Amygdala (tissue), 56 donors: ENCODE data around the gene ZC3H8.
A peak's percentile ranks its signal among the peaks of the same experiment; 100 is the strongest.
"Not testable (repeated sequence)": the region's sequence is repeated elsewhere in the genome, so short reads cannot be mapped to it uniquely, and the experiment has no call there.

Source experiments
- DNase-seq, 56 donors: peaks; one replicate each; lab custom pipeline; 2025; lab: John Stamatoyannopoulos, UW

ZC3H8 gene

GRCh38 chr2:112254466-112255240 is at the start of gene ZC3H8:
Gene ZC3H8 (minus strand): TSS chr2:112255042. CDS start chr2:112254981, 61 bp downstream.
- DNase-seq, result peak; percentile 8 to 95 (median 81)

- no peak for DNase-seq
Measured at GRCh38 chr2:112304298-112304941, 49.6 kb upstream of the ZC3H8 start.

DNA sequence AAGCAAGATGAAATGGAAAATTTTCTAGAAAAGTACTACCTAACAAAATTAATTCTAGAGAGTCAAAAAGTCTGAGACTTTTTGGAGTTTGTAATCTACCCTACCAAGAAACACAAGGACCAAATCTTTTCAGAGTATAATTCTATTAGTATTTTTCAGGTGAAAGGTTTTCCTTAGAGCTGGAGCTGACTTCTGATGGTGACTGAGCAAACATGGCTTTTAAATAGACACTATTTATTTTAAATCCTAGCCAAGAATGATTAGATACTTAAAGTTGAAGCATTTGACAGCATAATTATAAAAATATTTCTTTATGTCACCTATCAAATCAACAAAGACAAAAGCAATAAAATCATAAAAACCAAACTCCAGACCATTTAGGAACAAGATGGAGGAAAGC is 47.1 kb upstream of the ZC3H8 start:
- DNase-seq, result no peak

- DNase-seq, result no peak
Measured at GRCh38 chr2:112301171-112301584, 46.3 kb upstream of the ZC3H8 start.

DNA sequence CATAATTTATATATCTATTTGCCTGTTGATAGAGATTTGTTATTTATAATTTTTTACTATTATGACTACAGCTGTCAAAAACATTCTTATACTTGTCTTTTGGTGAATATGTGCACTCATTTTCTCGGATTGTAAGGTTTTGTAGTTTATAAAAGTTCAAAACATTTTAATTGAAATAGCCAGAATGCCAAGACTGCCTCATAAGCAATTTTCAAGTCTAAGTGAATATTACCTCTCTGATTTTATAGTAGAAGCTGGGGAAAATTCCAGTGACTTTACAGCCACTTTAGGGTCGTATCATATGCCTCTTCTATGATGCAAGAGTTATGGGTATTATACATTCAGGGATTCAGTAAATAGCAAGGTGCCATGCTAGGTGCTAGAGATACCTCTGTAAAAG is 41.6 kb upstream of the ZC3H8 start:
- no peak for DNase-seq

GRCh38 chr2:112295407-112296078 is 40.7 kb upstream of the ZC3H8 start:
- DNase-seq, result no peak

GRCh38 chr2:112293636-112294401 is 39.0 kb upstream of the ZC3H8 start:
- DNase-seq, result no peak

- DNase-seq, result no peak
Measured at GRCh38 chr2:112290648-112291047, 35.8 kb upstream of the ZC3H8 start.

- DNase-seq, result no peak
Measured at GRCh38 chr2:112290088-112290487, 35.2 kb upstream of the ZC3H8 start.

DNA sequence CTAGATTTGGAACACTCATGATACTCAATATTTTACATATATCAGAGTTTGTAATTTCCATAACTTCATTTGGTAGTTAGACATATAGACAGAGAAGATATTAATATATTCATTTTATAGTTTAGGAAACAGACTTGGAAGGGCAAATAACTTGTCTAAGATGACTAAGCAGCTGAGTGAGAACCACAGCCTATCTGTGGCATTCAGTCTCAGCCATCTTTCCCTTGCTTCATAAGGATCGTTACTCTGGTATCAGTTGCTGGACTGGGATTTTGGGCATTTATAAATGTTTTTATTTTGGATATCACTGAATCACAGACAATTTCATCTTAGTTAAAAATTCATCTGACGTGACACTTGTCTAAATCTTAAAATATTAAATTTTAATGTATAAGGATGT is 28.7 kb upstream of the ZC3H8 start:
- not testable (repeated sequence) for DNase-seq

- not testable (repeated sequence) for DNase-seq
Measured at GRCh38 chr2:112282066-112282465, 27.2 kb upstream of the ZC3H8 start.

- no peak for DNase-seq
Measured at GRCh38 chr2:112277596-112278220, 22.9 kb upstream of the ZC3H8 start.

DNA sequence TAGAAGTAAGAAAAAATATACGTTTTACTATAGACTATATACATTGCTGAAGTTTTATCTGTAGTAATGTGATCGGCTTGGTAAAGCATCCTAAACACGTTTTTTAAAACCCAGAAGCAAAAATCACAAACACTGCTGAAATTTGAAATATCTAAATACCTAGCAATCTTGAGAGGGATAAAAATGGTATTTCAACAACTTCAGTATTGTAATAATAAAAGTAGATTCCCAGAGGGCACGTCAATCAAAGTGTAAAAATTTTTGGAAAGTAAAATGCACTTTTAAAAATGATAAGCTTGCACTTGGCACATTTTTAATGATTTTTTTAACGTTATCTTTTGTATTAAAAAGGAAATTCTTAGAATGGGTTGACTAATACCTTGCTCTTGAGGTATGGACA is 22.1 kb upstream of the ZC3H8 start:
- DNase-seq, result no peak

GRCh38 chr2:112275887-112276773 is 21.3 kb upstream of the ZC3H8 start:
- DNase-seq, result peak in 55 of 56 donors; percentile 25 to 88 (median 73)

GRCh38 chr2:112275311-112275886 is 20.6 kb upstream of the ZC3H8 start, which contains the start of gene ZC3H6:
Gene ZC3H6 (plus strand): TSS chr2:112275597. CDS start chr2:112275995, 398 bp downstream.
- peak; percentile 81 to 99 (median 98) for DNase-seq

- no peak for DNase-seq
Measured at GRCh38 chr2:112273349-112273748, 18.5 kb upstream of the ZC3H8 start.

DNA sequence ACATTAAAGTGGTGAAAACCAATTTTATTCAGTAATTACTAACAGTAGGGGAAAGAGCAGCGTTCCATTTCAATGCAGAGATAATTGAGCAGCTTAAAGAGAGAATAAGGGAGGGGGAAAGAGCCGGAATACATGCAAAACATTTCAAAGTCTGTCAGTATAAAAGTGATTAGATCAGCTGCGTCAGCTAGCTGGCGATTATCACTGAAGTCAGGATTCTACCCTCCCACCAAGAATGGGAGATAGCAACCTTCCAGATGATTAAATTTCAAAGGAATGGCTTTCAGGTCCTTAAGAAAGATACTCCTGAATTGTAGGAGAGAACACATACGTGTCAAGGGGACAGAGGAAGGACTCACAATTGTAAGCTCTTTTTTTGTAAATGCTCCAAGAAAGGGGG is 17.8 kb upstream of the ZC3H8 start:
- no peak for DNase-seq

DNA sequence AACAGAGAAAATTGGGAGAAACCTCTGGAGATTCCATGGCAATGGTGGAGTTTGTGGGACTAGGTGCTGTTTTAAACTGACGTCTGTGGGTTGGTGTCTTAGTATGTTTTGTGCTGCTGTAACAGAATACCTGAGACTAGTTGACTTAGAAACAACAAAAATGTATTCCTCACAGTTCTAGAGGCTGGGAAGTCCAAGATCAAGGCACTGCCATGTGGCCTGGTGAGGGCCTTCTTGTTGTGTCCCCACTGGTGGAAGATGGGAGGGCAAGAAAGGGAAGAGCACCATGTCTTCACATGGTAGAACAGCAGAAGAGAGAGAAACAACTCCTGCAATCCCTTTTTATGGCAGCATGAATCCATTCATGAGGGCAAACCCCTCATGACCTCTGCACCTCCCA is 13.7 kb upstream of the ZC3H8 start:
- DNase-seq, result no peak

DNA sequence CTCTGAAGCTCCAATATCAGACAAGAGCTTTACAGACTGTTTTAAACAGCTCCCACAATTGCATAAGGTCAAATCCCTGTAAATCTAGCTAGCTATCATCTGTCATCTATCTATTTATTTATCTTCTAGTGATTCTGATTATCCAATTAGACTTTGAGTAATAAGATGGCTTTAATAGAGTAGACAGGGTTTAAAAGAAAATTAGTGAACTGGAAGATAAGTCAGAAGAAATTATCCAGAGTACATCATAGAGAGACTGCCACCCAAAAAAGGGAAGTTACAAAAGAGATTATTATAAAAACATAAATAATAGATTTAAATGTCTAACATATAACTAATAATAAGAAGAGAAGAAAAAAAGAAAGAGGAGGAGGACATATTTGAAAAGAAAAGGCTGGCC is 8.0 kb upstream of the ZC3H8 start:
- DNase-seq, result no peak
